Activated CD4-positive, alpha-beta T cell treated with anti-CD3 and anti-CD28 coated beads, Interleukin-2, amount 50 U/mL, for 1 hour (primary cell): ENCODE measurements around the gene COL21A1.
"Not testable (repeated sequence)": the region's sequence is repeated elsewhere in the genome, so short reads cannot be mapped to it uniquely, and the experiment has no call there.

Source experiments
- DNase-seq: peaks from one replicate; pipeline ENCODE4 v3.0.0-alpha.2; 2020

Gene COL21A1

DNA sequence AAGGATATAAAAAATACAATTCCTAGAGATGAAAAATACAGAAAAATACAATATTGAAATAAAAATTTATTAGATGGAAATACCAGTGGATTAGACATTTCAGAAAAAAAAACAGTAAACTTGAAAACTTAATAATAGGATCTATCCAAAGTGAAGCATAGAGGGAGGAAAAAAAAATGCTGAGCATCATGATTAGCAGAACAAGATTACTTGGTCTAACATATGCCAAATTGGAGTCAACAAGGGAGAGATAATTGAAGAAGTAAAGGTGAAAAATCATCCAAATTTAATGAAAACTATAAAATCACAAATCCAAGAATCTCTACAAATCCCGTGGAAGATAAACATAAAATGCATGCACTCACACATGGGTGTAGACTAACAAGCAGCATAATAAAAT, 205.8 kb downstream of the COL21A1 start:
- DNase-seq, result no peak

DNA sequence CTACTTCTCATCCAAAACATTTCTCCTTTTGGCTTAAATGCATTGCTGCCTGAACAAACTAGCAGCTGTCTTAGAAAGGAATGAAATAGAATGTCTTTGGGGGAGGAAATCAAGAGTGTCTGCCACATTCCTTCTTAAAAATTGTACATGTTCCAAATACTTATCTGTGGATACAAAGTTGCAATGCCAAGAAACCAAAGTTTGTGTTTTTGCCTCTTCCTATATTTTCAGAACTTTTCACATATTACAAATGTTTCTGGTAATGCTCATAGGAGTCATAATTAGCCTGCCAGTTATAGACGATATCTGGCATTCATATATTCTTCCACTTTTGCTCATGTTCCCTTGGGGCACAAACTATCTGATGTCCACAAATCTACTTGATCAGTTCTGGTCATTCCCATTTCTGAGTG, 206.5 kb downstream of the COL21A1 start:
- DNase-seq, result no peak

DNA sequence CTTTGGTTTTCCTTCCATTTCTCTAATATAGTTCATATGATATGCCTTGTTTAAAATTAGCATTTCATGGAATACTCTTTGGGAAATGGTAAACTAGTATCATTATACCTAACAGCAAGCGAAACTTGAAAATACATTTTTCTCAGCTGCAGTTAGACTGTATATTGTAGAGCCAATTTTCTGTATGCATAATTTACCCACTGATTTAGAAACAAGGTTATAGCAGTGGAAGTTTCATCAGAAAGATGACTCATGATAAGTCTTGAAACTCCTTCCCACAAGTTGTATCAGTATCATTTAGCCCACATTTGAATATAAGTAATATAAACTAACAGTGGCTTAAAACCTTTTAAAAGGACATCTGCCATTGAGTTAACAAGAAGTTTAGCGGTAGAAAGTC, 207.2 kb downstream of the COL21A1 start:
- DNase-seq, result no peak

DNA sequence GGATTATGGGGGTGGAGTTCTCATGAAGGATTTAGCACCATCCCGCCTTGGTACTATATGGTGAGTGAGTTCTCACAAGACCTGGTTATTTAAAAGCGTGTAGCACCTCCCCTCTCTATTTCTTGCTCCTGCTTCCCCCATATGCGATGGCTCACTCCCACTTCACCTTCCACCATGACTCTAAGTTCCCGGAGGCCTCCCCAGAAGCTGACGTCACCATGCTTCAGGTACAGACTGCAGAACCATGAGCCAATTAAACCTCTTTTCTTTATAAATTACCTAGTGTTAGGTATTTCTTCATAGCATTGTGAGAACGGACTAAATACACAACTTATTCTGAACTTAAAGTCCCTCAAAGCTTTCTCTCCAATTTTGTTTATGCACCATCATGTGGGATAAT, 208.6 kb downstream of the COL21A1 start:
- no peak for DNase-seq

DNA sequence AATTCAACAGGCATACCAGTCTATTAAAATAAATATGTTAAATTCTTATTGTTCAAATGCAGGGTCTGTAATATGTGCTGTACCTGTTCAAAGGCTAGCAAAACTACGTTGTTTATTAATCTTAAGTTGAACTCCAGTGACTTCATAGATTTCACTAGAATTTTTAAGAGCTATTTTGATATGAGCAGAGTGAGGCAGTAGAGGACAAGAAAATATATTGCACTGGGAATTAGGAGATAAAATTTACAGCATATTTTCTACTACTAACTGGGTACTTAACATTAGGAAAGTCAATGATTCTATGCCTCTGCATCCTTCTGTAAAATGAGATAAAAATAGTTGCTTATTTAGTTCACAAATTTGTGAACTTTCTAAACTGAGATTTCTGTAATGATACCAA, 209.8 kb downstream of the COL21A1 start:
- DNase-seq, result no peak

DNA sequence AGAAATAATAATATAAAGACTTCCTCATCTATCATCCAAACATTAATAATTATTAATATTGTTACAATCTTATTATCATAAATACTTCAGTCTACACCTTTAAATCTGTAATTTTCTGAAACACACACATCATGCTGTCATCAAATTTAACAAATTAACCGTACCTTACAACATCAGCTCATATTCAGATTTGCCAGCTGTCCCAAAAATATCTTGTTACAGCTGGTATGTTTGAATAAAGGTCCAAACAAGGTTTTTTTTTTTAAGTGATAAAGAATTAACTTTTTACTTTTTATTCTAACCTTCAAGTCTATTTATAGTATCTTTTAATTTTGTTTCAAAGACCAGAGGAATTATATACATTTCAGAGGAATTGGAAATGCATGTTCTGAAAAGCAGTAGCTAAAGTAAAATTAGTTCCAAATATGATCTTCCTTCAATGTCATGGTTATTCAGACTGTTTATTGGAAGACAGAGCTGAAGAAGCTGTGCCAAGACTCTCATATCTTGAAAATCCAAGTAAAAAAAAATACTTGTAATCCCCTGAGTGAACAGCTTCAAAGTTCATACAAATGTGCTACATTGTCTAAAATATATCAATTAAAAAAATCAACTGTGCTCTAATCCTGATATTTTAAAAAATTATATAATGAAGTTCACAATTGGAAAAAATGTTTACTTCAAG, 210.3 kb downstream of the COL21A1 start:
- DNase-seq, result no peak

DNA sequence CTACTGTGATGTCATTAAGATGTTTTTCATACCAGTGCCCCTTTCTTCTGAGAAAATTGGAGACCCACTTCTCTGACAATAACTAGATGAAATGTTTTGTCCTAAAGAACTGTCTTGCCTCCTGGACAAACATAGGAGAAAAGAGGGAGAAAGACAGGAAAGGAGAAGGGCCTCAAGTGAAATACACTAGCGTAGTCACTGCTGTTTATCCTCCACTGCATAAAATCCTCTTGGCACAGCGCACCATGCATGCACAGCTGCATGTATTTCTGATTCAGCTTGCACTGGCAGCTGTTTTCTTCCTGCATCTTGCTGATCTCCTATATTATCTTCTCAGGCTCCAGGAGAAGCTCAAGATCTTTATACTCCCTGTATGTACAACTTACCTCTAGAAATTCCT, 214.0 kb downstream of the COL21A1 start:
- DNase-seq, result no peak

DNA sequence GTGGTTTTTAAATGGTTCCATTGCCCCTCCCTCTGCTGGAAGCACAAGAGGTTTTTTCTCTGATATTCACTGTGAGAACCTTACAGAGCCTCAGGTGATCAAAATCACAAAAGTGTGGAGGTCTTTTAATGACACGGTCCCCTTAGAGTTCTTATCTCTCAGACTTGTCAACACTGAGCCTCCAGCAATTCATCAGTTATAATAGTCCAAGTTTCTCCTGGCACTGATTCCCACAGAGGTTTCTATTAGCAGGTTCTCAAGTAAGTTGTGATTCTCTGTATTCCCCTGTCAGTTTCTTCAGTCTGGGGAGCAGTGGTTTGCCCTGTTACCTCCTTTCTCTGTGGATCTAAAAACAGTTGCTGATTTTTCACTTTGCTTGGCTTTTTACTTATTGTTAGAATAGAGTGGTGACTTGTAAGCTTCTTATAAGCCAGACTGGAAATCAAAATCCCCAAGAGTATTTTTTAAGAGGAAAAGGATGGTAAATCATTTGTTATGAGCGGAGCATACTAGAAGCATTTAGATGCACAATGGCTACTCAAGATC, 214.6 kb downstream of the COL21A1 start:
- no peak for DNase-seq

DNA sequence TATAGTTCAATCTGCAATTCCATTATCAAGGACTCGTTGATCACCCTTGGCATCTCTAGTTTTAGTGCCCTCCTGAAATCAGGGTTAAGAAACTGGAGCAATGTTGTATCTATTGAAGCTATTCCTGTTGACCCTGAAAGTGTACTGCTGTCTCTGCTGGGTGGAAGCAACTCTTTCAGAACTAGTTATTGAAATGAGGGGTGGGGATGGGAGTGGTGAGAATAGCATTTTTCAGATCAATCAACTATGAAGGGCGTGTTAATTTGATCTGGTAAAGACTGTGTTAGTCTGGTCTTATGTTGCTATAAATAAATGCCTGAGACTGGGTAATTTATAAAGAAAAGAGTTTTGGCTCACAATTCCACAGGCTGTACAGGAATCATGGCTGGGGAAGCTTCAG, 219.5 kb downstream of the COL21A1 start:
- no peak for DNase-seq

DNA sequence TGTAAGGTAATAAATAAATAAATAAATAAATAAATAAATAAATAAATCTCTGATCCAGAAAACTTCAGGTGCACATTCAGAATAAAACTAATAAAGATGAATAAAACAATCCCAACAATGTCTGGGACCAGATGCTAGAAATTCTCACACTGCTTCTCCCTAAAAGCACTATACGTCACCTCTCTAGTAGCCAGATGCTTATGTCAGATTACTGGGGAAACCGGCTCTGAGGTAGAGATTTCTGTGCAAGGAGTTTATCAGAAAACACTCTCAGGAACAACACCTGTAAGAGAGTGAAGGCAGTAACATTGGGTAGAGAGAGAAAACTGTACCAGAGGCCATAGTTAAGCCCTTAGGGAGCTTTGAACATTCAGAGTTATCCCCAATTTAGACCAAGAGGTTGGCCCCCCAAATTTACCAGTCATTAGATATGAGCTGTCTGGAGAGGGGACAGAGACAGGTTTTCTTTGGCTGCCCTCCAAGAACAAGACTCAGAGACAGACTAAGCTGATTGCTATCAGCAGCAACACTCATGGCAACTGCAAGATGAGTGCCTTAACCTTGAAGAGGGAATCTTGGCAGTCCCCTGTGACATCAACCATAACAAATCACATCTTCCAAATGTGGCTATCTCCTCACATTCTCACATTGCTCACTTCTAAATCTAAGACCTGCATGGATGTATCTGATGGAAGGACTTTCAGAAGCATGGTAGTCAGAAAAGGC, 220.8 kb downstream of the COL21A1 start:
- DNase-seq, result no peak

DNA sequence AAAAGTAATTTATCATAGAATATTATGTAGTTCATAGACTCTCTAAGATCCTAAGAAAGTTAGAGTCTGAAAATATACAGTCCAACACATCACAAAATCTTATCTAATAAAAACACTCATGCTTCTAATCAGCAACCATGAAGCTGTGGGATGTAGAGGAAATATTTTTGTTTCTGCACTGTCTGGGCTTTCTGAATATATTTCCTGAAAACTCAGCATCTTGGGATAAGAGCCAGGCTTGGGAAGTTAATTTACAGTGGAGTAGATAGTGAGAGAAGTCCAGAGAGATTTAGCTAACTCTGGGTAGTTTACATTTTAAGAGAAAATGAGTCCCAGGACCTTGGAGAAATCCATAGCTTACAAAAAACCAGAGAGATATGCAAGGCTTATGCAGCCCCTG, 221.6 kb downstream of the COL21A1 start:
- DNase-seq, result no peak

DNA sequence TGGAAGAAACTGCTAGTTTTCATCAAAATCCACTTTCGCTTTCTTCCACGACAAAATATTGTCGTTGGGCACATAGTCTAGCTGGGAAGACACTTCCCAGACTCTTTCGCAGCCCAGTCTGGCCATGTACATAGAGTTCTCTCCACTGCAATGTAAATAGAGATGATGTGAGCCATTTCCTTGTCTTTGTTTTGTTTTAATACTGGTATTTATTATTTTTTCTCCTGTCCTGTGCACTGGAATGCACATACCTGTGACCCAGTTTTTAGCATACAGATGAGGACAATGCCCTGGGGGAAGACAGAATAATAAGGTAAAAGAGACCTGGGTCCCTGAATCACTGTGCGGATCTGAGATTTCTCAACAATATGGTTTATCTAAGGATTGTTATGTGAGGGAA, 222.4 kb downstream of the COL21A1 start:
- no peak for DNase-seq

DNA sequence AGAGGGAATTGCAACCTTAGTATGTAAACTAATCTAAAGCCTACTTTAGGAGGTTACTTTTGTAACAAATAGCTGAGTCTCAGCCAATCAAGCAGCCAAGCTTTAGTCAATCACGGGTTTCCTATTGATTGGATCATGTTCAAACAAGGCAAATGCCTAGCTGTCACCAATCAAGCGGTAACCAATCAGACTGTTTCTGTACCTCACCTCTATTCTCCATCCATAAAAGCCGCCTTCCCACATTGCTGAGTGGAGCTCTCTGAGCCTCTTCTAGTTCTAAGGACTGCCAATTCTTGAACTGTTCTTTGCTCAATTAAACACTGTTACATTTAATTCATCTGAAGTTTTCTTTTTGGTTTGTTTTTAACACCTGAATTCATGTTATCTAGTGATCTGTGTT, 223.6 kb downstream of the COL21A1 start:
- DNase-seq, result no peak

DNA sequence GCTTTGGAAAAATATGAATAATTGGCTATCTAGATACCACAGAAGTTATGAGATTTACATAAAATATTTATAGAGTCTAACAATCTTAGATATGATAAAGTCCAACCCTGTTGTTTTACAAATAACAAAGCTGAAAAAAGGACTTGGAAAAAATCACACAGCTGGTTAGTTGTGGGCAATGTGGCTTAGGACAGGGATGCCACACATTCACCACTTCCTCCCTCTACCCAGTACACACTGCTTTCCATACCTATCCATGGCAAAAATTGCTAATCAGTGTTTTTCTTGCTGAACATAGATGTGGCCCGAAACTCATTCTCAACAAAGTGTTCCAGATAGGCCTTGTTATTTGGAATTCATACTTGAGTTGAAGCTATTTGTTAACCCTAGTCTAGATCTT, 224.7 kb downstream of the COL21A1 start:
- DNase-seq, result no peak

DNA sequence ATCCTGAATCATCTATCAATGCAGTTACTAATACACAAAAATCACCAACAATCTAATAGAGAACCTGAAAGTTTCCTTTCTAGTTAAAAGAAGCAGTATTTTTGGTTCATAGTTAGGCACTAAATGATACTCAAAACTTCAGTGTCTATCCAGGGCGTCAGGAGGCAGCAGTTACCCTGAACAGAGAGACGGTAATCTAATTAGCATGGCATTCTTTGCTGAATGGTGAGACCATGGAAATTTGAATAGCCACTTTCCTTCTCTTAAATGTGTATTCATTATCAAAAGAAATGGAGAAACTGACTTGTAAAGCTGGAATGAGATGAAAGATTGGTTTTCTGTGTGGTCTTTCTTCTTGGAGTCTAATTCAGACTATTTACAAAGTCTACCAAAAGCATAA, 225.4 kb downstream of the COL21A1 start:
- DNase-seq, result no peak

DNA sequence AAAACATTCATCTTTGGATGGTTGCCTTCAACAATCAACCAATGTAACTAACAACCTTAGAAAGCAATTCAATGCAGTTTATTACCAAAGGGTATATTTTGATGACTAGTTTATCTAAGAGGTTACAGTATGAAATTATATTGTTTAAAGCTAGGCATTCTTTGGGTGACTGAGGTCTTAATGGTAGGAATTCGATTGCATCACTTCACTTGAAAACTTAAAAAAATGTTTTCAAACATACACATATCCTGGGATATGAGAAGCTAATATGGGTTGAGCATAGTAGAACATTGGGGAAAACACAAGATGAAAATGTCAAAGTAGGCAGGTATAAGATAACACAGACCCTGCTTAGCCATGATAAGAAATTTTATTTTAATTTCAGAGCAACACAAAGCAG, 227.4 kb downstream of the COL21A1 start:
- no peak for DNase-seq

DNA sequence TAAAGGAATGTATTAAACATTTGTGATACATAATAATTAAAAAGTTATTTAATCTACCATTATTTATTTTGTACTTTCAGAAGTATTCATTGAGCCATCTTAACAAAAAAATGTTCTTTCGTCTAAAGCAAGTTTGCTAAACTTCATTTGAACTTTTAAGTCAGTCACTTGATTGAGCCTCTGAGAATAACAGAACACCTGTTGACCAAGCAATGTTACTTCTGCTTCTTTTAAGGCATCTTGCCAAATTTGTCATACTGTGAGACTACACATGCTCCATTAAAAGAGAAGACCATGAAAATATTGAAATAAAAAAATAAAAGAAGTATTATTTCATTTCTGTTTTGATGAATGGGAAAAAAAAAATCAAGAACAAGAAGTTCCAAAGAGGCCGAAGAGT, 230.2 kb downstream of the COL21A1 start:
- no peak for DNase-seq

DNA sequence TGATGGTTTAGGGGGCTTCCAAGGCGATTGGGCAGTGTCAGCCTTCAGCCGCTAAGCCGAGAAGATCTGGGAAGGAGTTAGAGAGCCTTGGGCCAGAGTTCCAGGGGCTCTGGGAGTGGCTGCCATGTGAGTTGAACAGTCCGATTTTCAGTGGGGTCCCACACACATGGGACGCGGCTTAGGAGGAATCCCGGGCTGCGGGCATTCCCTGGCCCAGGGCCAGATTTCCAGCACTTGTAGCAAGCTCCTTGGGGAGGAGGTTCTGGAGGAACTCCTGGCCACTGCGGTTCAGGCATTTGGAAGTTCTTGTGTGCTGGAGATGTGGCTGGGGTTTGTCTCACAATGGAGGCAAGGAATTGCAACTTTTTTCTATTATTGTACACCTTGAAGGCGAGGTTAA, 233.3 kb downstream of the COL21A1 start:
- DNase-seq, result not testable (repeated sequence)

DNA sequence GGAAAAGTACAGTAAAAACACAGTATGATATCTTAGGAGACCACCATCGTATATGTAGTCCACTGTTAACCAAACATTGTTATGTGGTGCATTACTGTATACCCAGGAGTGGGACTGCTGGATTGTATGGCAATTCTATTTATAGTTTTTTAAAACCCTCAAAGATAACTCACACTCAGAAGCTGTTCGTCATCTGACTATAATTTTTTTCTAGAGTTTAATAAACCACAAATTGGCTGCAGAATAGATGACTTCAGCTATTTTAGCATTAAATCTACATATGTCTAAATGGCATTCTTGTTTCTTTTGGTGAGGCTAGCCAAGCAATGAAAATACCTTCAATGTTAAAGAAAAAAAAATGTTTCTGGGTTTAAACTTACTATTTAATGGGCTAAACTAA, 237.7 kb downstream of the COL21A1 start:
- no peak for DNase-seq
